ENCODE results near the gene TUBGCP6.

DNA sequence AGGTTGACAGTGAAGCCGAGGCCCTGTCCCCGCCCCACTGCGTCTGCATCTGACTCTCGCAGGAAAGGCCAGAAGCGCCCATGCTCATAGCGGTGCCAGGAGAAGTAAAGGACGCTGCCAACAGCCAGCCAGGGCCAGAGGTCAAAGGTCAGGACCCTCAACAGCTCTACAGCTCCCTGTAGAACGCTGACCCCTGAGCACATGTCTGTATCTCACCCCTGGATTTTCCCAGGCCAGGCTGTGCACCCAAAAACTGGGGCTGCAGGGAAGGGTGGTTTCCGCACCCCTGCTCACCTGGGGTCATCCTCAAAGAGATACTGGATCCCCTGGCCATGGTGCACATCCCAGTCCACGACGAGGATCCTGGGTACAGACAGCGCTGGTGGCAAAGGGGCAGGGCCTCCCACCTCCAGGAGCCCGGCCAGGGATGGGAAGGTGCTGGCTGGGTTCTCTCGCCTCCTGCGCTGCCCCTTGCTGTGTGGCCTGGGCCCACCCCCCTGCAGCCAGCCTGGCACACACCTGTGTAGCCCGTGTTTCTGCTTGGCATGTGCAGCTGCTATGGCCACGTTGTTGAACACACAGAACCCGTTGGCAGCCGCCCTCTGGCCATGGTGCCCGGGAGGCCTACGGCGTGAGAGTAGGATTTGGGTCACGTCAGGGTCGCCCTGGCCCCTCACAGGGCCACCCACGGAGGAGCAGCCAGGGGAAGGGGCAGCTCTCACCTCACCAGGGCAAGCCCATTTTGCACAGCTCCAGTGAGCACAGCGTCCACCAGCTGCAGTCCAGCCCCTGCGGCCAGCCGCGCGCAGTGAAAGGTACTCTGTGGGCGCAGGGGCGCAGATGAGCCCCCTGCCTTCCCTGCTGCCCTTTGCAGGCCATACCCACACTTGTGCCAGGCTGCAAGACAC is 4.8 kb upstream of the TUBGCP6 start:
- TF ChIP-seq, protein P1, sequence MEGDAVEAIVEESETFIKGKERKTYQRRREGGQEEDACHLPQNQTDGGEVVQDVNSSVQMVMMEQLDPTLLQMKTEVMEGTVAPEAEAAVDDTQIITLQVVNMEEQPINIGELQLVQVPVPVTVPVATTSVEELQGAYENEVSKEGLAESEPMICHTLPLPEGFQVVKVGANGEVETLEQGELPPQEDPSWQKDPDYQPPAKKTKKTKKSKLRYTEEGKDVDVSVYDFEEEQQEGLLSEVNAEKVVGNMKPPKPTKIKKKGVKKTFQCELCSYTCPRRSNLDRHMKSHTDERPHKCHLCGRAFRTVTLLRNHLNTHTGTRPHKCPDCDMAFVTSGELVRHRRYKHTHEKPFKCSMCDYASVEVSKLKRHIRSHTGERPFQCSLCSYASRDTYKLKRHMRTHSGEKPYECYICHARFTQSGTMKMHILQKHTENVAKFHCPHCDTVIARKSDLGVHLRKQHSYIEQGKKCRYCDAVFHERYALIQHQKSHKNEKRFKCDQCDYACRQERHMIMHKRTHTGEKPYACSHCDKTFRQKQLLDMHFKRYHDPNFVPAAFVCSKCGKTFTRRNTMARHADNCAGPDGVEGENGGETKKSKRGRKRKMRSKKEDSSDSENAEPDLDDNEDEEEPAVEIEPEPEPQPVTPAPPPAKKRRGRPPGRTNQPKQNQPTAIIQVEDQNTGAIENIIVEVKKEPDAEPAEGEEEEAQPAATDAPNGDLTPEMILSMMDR (IDR thresholded peaks at IDR 0.05): no peak
- TF ChIP-seq POLR2A (IDR thresholded peaks at IDR 0.05) (no peak), POLR2AphosphoS5 (IDR thresholded peaks at IDR 0.05; ENCODE audit: insufficient read depth in 1 of 2, low read depth in 1 of 2) (no peak)
